GM19452 (cell line): ENCODE data around the gene KPNA3.
A peak's percentile ranks its signal among the peaks of the same experiment; 100 is the strongest.
"Not testable (repeated sequence)": the region's sequence is repeated elsewhere in the genome, so short reads cannot be mapped to it uniquely, and the experiment has no call there.

Experiments
- ATAC-seq: cut with Tn5 transposase; IDR thresholded peaks from one replicate; pipeline ENCODE4 v1.9.1; 2021; ENCODE audit not compliant: unreplicated experiment

KPNA3 gene

DNA sequence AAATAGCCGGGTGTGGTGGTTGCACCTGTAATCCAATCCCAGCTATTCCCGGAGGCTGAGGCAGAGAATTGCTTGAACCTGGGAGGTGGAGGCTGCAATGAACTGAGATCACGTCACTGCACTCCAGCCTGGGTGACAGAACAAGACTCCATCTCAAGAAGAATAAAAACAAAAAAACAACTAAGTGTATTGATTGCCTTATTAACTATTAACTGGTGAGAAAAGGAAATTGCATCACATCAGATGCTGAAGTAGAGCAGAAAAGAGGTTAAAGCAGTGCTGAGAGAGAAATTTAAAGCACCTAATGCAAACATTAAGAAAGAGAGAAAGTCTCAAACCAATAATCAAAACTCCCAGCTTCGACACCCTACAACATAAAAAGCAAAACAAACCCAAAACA is 38.3 kb downstream of the KPNA3 start:
- ATAC-seq, result no peak

DNA sequence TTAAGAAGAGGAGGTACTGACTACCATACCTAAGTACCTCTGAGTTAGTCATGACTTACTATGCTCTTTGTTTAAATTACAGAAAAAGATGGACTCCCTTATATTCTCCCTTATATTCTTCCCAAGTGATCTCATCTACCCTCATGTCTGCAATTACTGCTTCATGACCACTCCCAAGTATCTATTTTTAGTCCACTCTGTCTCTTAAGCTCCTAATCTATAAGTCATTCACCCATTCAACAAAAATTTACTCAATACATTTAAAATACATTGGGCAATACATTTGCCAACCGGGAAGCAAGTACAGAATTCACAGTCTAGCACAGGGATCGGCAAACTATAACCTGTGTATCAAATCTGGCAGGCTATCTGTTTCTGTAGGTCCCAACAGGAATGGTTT is 42.6 kb downstream of the KPNA3 start:
- no peak for ATAC-seq

DNA sequence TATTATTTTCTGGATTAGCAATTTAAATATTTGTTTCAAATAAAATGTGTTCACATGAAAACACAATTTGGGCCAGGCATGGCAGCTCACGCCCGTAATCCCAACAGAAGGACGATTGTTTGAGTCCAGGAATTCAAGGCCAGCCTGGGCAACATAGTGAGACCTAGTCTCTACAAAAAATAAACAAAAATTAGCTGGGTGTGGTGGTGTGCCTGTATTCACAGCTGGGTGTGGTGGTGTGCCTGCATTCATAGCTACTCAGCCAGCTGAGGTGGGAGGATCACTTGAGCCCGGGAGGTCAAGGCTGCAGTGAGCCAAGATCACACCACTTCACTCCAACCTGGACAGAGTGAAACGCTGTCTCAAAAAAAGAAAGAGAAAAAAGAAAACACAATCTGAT is 46.4 kb downstream of the KPNA3 start:
- ATAC-seq, result no peak

DNA sequence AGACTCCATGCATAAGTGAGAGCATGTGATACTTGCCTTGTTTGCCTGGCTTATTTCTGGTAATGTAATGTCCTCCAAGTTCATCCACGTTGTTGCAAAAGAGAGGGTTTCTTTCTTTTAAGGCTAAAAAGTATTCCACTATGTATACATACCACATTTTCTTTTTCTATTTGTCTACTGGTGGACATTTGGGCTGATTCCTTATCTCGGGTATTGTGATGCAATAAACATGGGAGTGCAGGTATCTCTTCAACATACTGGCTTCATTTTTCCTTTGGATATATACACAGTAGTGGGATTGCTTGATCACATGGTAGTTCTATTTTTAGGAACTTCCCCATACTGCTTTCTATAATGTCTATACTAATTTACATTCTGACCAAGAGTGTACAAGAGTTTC is 51.6 kb downstream of the KPNA3 start:
- ATAC-seq, result no peak

DNA sequence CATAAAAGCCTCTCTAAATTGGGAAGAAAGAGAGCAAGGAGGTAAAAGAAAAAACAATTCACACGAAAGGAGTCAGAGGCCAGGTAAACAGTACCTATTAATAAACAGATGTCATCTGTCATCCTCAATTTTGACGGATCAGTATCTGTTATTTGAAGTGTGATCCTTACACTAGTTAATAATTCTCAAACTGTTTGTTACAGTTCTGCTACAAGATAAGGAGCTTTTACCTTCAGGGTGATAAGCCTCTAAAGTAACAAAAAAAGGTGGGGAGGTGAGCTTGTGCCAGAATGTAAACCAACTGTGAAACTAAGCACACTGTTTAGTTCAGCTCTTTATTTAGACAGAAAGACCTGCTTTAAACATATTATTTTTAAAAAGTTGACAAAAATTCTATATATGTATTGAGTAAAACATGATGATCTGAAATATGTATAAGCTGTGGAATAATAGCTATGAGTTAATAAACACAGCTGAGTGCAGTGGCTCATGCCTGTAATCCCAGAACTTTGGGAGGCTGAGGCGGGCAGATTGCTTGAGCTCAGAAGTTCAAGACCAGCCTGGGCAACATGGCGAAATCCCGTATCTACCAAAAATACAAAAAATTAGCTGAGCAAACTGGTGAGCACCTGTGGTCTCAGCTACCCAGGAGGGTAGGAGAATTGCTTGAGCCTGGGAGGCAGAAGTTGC is 52.8 kb downstream of the KPNA3 start:
- ATAC-seq, result no peak

GRCh38 chr13:49733181-49733951 is 59.1 kb downstream of the KPNA3 start:
- ATAC-seq, result no peak

DNA sequence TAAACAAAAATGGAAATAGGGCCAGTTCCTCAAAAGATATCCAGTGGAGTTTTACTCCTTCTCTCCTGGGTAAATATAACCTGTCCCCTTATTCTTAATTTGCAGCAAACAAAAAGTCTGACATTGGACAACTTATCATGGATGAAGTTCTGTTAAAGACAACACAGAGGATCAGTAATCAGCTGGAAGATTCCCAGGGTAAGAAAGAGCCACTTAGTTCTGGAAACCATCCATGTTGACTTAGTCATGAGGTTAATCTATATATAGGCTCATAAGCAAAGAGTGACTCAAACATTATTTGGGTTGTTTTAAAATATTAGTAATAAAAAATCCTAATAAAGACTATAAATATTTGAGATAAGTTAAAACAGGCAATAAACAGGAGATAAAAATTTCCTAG is 60.7 kb downstream of the KPNA3 start:
- no peak for ATAC-seq

GRCh38 chr13:49716615-49717014 is 75.9 kb downstream of the KPNA3 start:
- ATAC-seq, result no peak

- ATAC-seq, result no peak
Observed at GRCh38 chr13:49714757-49715156, 77.7 kb downstream of the KPNA3 start.

DNA sequence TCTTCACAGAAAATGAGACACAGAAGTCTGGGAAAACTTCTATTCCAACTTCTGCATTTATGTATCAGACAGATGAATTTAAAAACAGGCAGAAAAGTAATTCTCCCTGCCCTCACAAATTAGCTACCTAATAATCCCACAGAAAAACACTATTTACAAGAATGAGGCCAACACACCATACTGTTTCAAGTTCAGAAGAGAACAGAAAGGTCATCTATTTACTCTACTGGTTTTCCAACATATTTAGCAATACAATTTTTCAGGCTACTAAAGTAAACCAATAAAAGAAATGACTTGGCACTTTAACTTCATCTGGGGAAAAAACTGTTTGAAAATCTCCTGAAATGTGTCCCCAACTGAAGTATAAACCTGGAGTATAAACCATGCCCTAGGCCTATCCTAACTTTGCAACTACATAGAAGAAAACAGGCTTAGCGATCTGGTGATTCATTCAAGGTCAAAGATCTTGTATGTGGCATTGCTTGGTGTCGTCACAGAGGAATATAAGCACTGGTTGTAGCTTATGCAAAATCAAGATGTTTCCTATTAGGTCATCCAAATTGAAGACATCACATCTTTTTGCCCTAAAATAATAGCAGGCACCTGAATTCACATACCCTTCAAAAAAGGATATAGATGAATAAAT is 81.1 kb downstream of the KPNA3 start:
- ATAC-seq, result no peak

DNA sequence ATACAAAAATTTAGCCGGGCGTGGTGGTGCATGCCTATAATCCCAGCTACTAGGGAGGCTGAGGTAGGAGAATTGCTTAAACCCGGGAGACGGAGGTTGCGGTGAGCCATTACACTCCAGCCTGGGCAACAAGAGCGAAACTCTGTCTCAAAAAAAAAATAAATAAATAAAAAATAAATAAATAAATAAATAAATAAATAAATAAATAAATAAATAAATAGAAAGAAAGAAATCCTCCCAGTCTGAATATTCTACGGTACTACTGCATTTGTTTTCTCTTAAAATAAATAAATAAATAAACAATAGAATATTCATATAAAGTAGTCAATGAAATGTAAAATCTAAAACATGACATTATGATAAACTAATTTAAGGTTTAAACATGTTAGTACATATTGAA is 88.2 kb downstream of the KPNA3 start:
- not testable (repeated sequence) for ATAC-seq

GRCh38 chr13:49701491-49701890 is 91.0 kb downstream of the KPNA3 start:
- no peak for ATAC-seq

DNA sequence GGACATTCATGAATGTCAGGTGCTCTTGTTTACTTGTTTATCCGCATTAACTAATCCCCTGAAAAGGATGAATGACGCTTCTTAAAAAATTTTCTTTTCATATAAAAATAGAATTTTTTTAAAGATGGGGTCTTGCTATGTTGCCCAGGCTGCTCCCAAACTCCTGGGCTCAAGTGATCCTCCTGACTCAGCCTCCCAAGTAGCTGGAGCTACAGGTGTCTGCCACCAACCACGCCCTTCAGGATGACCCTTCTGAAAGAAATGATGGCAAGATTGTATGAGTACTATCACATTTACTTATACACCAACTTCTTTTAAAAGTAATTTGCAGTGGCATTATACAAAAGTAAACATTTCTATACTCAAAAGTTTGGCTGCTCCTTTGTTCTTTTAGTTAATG is 95.0 kb downstream of the KPNA3 start:
- no peak for ATAC-seq

DNA sequence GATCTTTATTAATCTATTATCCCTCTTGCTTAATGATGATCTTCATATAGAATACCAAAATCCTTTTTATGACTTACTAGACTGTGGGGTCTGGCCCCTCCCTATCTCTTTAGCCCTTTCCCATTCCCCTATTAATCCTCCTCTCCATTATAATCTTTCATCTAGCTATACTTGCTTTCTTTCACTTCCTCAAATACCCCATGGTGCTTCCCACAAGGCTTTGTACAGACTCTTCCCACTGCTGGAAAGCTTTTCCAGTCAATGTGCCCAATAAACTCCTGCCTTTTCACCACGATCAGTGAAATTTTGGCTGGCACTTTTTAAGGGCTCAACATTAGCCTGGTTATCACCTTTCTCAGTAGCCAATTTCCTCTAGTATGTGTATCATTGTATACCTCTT is 98.0 kb downstream of the KPNA3 start:
- ATAC-seq, result no peak

GRCh38 chr13:49693877-49694276 is 98.6 kb downstream of the KPNA3 start:
- no peak for ATAC-seq

DNA sequence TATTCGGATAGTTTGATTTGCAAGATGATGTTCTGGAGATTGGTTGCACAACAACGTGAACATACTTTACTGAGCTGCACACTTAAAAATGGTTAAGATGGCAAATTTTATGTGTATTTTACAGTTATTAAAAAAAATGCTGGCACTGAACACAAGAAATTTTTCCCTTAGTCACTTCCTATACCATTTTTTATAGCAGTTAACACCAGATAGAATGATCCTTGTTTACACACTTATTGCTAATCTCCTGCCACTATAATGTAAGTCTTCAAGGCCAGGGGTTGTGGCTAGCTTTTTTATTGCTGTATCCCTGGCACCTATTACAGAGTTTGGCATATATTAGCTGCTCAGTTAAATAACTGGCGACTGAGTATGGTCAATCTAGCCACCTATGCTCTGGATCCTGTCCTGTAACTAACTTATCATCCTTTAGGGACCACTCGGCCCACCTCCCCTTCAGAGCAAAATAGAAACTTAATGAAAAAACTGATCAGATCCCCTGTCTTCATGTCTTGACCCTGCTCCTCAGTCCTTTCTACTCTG is 99.2 kb downstream of the KPNA3 start:
- no peak for ATAC-seq

GRCh38 chr13:49690995-49691784 is 101.3 kb downstream of the KPNA3 start, which contains the start of gene EBPL:
TSS of gene EBPL (minus strand) at chr13:49691486. CDS start at chr13:49691424, 62 bp downstream.
- ATAC-seq, result peak; percentile 97

DNA sequence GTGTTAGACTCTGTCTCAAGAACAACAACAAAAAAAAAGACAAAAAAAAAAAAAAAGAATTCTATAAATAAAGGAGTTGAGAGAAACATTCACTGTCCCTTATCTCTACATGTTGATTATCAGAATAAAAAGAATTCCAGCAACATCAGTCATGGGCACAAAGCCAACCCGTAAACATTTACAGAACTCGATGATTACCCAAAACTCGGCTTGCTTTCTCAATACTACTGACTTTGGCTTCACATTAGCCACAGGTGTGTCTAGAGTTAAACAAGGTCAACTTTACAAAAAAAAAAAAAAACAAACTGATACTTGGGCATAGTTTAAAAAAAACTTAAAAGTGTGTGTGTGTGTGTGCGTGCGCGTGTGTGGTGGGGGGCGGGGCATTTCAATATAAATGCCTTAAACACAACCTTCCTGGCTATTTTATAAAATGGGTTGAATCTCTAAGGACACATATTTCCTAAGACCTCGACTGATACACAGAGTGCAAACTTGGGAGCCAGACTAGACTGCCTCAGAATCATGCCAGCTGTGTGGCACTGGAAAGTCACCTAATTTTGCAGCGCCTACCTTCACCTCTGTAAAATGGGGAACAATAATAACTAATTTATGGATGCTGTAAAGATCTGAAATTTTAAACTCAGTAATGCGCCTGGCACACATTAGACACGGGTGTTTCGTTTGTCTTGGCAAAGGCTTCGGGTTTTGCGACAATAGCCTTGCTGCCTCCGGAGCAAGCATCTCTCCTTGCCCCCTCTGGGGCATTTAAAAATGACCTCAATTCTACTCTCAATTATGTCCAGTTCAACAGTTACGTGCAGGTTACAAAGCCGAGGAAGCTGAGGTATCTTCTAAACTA is 102.1 kb downstream of the KPNA3 start:
- ATAC-seq, result peak; percentile 27

DNA sequence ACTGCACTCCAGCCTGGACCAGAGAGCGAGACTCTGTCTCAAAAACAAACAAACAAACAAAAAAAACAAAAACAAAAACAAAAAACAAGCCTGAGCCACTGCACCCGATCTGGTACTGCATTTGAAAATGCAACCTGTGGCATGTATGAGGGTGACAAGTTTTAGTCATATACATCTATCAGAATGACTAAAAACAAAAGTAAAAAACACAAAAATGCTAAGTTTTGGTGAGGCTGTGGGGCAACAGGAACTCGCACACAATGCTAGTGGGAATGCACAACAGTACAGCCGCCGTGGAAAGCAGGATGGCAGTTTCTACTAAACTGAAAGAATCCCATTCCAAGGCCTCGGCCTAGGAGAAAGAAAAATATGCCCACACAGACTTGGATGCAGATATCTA is 109.0 kb downstream of the KPNA3 start:
- ATAC-seq, result no peak

DNA sequence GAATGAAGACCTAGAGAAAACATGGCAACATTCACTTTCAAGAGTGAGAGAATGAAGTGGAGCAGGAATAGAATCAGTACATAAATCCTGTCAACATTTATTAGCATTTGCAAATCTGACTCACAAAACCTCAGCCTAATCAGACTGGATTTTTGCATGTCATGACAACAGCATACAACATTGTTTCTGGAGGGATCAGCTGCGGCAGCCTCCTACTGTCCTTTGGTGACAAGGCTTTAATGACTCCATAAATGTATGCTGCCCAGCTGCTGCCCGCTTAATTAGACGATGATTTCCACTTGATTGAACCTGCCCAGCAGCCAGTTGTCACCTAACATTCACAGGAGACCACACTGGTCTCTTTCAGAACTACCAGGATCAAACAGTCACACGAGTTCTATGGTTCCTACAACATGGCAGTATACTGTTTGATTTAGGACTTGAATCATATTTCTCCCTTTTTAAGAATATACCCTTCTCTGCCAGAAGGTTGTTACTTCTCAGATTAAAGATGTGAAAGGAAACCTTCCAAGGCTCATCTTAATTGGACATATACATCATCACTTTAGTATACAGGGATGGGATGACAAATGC is 110.5 kb downstream of the KPNA3 start:
- no peak for ATAC-seq
